GDM1 (cell line): ENCODE data around the gene CRIP2.

Experiments
- DNase-seq: peaks from one replicate; lab custom pipeline; 2025; lab: John Stamatoyannopoulos, UW

Gene CRIP2

DNA sequence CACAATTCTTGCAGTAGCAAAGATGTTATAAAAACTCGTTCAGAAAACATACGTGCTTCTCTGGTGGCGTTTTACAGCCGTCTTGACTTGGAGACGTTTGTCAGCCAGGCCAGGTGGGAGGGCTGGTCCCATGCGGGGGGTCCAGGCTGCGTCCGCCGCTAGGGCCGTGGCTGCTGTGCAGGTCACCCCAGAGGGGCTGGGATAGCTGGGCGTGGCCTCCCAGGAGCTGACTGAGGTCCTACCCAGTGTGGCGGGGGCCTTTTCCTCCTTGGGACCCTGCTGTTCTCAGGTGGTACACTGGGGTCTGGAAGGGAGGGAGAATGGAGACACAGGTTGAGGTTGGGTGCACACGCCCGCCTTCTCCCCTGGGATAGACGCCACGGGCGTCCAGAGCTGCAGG lies 29.8 kb upstream of the CRIP2 start:
- DNase-seq = no peak

DNA sequence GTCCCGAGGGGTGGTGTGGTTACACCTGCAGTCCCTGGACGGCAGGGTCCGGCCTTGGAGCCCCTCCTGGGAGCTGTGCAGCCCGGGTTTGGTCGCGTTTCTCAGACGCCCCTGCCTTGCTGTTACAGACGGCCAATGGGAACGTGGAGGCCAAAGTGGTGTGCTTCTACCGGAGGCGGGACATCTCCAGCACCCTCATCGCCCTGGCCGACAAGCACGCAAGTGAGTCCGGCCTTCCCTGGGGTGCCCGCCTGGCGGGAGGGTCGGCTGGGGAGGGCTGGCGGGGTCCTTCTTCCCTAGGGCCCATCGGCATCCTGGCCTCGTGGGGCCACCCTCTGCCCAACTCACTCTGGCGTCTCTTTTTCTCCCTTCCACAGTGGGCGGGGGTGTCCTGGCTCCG lies 29.3 kb upstream of the CRIP2 start:
- no peak for DNase-seq

- no peak for DNase-seq
These were observed 28.4 kb upstream of the CRIP2 start for GRCh38 chr14:105445901-105446845.

DNA sequence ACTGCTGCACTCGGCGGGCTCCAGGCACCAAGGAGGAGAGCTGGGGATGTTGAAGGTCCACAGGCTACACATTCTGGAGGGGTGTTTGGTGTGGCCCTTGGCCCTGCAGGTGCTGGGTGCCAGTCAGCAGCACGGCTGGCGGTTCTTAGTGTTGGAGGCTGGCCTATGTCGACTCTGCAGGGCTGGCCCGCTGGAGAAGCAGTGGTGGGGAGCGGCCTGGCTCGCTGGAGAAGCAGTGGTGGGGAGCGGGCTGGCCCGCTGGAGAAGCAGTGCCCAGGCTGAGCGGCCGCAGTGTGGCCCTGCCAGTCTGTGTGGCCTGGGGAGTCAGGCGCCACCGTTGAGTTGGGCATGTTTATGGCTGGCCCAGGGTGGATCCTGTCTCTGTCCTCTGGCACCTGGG lies 27.6 kb upstream of the CRIP2 start:
- no peak for DNase-seq

DNA sequence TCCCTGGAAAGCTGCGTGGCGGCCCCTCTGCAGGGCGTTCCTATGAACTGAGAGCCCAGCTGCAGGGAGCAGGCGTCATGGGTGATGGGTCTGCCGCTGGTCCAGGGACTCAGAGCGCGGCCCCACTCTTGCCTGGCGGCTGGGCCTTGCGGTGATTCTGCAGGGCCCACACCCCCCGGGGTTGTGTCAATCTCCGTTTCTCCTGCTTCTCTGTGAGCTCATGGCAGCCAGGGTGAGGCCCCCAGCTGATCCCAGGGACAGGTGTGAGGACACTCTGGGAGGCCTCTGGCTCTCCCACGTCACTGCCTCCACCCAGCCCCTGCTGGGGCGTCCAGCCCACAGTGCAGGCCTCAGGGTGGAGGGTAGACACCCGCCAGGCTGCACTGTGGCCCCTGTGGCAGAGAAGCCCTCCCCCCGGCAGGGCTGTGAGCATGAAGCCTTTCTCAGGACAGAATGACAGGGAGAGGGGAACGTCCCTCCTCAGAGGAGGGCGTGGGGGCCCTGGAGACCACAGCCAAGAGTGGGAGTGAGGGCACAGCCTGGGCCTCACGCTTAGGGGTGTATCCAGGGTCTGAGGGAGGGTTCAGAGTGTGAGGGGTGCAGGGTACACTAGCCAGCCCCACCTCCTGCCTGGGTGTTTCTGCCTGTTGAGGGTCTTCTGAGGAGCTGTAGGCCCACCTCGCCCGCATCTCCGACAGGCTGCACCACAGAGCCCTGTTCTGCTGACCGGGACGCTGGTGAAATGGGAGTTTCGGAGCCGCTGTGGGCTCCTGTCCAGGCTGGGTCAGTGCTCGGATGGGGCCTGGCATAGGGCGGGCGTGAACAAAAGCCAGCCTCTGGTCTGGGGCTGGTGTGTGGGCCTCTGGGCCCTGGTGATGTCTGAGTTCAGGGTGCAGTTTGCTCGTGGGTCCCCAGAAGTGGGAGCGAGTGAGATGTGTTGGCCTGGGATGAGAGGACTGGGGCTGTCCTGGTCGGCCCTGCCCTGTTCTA lies 26.7 kb upstream of the CRIP2 start:
- DNase-seq = no peak

- peak; percentile 6 for DNase-seq
These were observed 25.9 kb upstream of the CRIP2 start for GRCh38 chr14:105448706-105449111.

DNA sequence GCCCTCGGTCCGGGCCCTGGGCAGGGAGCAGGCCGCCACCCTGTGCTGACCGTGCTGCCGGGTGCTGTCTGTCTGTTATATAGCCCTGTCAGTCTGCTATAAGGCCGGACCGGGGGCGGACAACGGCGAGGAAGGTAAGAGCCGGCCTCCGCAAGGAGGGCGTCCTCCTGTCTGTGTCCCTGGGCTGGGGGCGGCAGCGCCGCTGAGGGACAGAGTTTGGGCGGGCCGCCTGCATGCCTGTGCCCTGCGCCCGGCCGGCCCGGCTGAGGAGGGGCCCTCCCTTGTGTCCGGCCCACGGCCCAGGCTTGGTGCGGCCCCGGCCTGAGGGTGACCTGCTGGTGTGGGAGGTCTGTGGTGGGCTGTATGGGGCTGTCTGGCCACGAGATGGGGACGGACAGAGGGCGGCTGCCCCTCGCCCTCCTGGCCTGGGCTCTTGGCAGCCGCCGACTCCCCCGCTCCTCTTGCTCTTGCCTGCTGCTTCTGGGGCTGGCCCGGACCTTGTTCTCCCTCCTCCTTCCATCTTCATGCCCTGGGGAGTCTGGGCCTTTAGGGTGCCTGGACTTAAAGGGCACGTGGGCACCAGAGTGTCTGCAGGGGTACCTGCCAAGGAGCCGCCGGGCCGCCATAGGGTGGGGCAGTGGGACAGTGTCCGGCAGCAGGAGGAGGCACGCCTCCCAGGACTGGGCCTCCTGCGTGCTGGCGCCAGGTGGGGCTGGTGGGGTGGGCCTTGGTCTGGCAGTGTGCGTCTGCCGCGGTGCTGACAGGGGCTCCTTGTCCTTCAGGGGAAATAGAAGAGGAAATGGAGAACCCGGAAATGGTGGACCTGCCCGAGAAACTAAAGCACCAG lies 25.1 kb upstream of the CRIP2 start:
- no peak for DNase-seq

DNA sequence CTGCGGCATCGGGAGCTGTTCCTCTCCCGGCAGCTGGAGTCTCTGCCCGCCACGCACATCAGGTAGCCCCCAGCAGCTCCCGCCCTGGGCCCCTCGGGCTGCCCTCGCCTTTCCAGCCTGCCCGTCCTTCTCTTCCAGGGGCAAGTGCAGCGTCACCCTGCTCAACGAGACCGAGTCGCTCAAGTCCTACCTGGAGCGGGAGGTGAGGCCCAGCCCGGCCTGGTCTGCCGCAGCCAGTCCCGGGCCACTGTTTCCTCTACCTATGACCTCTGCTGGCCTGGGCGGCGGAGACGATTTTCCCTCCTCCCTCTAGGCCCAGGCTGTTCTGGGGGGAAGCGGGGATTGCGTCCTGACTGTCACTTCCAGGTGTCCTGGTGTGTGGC lies 24.5 kb upstream of the CRIP2 start:
- DNase-seq = no peak

DNA sequence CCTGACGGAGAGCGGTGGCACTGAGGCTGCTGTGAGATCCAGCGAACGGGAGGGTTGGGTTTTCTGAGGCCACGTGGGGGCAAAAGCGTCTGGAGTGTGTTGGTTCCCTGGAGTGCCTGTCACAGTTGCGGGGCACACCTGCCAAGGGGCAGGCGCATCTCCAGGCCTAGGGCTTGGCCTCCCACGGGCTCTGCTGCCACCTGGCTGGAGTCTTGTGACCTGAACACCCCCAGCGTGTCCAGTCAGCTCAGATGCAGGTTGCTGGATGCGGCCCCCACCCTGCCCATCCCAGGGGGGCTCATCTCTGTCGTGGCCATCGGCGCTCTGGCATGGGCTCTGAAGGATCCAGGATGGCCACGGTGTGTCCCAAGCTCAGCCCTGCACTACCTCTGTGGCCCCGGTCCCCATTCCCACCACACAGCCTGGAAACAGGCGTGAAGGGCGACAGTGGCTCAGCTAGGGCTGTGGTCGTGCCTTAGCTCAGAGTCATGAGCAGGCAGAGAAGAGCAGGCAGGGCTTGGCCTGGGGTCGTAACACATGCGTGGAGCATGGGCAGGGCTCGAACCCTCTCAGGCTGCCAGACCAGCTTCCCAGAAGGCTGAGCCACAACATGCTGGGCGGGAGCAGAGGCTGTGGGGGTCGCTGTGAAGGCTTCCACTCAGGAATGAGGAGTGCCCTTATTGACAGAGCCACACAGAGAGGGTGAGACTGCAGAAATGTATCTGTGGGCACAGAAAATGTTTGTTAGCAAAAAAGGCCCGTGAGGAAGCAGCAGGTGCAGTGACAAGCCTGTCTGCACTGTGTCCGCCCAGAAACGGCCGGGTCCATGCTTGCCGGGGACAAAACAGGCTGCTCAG lies 23.5 kb upstream of the CRIP2 start:
- DNase-seq = no peak

- no peak for DNase-seq
These were observed 21.7 kb upstream of the CRIP2 start for GRCh38 chr14:105452963-105453362.

- no peak for DNase-seq
These were observed 20.8 kb upstream of the CRIP2 start for GRCh38 chr14:105453847-105454246.

DNA sequence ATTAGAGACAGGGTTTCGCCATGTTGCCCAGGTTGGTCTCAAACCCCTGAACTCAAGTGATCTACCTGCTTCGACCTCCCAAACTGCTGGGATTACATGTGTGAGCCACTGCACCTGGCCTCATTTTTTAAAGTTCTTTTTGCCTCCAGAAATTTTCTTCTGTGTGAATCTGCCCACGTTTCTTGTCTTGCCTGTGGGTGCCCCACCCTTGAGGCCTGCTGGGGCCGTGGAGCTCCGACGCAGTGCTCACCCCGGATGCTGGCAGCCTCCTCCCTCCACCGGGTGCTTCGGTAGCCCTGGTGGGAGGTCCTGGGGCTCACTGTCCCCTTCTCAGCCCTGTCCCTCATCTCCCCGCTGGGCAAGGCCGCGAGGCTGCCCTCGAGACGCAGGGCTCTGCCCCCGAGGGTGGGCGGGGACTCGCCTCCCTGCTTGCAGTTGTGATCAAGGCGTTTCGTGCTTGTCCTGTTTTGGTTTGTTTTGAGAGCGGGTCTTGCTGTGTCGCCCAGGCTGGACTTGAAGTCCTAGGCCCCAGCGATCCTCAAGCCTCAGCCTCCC lies 19.5 kb upstream of the CRIP2 start:
- DNase-seq = no peak

DNA sequence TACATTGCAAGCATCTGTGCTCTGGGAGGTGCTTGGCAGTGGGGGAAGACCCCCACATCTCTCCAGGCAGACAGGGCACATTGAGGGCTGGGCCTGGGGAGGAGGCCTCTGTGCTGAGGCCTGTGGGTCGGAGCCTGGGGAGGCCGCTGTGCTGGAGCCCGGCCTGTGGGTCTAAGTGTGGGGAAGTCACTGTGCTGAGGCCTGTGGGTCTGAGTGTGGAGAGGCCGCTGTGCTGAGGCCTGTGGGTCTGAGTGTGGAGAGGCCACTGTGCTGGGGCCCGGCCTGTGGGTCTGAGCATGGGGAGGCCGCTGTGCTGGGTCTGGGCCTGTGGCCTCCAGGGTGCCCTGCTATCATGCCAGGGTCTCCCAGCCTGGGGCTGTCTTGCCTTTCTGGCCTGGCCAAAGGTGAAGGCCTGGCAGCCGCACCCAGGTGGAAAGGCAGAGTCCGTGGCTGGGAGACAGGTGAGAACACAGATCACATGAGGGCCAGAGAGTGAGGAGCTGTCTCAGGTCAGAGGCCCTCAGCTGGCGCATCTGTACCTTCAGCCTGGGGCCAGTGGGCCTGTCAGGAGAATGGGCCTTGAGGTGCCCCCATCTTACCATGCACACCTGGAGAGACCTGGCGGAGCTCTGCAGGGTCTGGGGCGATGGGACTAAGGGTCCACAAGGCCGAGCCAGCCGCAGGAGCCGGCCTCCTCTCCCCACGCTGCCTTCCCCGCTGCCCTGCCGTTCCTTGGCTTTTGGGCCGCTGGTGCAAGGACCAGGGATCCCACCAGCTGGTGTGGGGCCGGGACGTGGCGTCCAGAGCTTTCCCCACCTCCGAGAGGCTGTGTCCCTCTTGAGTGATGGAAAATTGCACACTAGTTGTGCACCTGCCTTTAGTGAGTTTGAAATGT lies 18.6 kb upstream of the CRIP2 start:
- no peak for DNase-seq

GRCh38 chr14:105456736-105457617 lies 17.6 kb upstream of the CRIP2 start:
- DNase-seq = no peak

DNA sequence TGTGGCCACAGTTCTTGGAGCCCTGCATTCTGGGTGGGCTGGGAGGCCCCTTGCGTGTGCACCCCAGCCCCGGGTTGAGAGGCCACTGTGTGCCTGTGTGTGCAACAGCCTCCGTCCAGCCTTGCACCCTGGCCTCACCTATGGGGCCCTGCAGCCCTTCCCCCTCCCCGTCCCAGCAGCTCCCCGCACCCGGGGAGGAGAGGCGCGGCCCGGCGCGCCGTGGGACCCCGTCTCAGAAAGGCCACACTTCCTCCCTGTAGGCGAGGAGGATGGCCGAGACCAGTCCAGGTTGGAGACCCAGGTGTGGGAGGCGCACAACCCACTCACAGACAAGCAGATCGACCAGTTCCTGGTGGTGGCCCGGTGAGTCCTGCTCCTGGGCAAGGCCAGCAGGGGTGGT lies 16.6 kb upstream of the CRIP2 start:
- no peak for DNase-seq

- no peak for DNase-seq
These were observed 16.1 kb upstream of the CRIP2 start for GRCh38 chr14:105458571-105458970.

DNA sequence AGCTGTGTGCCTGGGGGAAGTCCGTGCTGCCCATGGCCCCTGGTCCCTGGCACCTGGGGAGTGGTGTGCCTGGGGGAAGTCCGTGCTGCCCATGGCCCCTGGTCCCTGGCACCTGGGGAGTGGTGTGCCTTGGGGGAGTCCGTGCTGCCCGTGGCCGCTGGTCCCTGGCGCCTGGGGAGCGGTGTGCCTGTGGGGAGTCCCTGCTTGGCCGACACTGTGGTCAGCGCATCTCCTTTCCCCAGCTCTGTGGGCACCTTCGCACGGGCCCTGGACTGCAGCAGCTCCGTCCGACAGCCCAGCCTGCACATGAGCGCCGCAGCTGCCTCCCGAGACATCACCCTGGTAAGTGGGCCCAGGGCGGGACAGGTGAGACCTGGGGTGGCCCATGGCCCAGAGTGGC lies 14.5 kb upstream of the CRIP2 start:
- no peak for DNase-seq

DNA sequence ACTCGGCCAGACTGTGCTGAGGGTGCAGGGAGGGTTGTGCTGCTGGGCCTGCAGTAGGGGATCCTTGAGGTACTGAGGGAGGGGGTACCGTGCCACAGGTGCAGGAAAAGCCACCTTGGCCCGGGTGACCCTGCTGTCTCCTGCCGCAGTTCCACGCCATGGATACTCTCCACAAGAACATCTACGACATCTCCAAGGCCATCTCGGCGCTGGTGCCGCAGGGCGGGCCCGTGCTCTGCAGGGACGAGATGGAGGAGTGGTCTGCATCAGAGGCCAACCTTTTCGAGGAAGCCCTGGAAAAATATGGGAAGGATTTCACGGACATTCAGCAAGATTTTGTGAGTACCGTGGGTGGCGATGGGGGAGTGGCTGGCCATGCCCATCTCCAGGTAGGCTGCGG lies 14.0 kb upstream of the CRIP2 start:
- no peak for DNase-seq

DNA sequence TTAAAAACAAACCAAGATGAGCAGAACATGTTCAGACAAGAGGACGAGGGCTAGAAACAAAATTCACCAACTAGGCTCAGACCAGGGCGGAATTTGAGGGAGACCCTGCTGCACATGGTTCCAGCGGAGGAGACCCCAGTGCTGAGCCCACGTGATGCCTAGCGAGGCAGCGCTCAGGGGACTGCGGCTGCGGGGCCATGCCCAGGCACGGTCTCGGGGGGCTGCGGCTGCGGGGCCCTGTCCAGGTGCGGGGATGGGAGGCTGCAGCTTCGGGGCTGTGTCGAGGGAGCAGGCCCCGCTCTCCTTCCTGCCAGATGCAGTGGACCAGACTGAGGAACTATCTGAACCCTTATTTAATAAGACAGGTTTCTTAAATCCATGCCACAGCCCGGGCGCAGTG lies 12.7 kb upstream of the CRIP2 start:
- no peak for DNase-seq
